HG03521 (cell line): ENCODE data around the gene EP300.
A peak's percentile ranks its signal among the peaks of the same experiment; 100 is the strongest.
"Not testable (repeated sequence)": the region's sequence is repeated elsewhere in the genome, so short reads cannot be mapped to it uniquely, and the experiment has no call there.

Source experiments
- ATAC-seq: cut with Tn5 transposase; IDR thresholded peaks from one replicate; pipeline ENCODE4 v1.9.1; 2021; ENCODE audit warnings: mild to moderate bottlenecking, moderate library complexity; ENCODE audit not compliant: unreplicated experiment

Gene EP300

GRCh38 chr22:41146573-41146972 lies 54.2 kb downstream of the EP300 start:
- no peak for ATAC-seq

DNA sequence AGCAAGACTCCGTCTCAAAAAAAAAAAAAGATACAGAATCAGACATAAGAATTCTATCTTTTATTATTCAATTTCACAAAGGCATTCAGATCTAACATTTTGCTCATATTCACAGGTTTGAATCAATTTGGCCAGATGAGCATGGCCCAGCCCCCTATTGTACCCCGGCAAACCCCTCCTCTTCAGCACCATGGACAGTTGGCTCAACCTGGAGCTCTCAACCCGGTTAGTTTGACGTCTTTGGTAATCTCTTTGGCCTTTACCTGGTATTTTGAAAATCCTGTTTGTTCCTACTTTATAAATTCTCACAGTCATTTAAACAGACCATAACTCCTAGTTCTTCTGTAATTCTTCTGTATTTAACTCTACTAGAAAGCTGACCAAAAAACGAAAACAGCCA lies 55.3 kb downstream of the EP300 start:
- no peak for ATAC-seq

GRCh38 chr22:41152902-41153301 lies 60.5 kb downstream of the EP300 start:
- no peak for ATAC-seq

DNA sequence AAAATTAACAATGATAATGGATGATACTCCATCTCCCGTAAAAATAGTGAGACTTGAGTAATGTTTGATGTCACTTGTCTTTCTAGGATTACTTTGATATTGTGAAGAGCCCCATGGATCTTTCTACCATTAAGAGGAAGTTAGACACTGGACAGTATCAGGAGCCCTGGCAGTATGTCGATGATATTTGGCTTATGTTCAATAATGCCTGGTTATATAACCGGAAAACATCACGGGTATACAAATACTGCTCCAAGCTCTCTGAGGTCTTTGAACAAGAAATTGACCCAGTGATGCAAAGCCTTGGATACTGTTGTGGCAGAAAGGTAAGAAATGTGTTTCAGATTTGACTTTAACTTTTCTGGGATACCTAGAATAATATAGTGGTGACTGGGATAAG lies 64.7 kb downstream of the EP300 start:
- ATAC-seq, result no peak

GRCh38 chr22:41169157-41169556 lies 76.8 kb downstream of the EP300 start:
- ATAC-seq, result no peak

DNA sequence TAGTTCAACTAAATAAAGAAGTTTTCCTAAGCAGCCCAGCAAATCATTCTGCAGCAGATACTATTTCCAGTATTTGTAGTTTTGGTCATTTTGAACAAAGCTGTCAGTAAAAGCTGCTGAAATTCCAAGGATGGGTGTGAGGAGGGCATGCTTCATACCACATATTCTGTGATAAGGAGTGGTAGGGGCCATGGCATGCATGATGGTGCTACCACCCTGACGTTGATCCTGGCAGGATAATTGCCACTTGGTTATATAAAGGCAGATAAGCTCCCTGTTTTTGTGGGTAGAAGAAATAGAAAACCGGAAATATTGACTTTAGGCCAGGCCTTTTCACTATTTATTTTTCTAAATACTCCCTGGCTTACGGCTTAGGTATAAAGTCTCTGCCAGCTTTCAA lies 79.6 kb downstream of the EP300 start:
- ATAC-seq, result no peak

- ATAC-seq, result no peak
Measured at GRCh38 chr22:41175546-41175945, 83.2 kb downstream of the EP300 start.

DNA sequence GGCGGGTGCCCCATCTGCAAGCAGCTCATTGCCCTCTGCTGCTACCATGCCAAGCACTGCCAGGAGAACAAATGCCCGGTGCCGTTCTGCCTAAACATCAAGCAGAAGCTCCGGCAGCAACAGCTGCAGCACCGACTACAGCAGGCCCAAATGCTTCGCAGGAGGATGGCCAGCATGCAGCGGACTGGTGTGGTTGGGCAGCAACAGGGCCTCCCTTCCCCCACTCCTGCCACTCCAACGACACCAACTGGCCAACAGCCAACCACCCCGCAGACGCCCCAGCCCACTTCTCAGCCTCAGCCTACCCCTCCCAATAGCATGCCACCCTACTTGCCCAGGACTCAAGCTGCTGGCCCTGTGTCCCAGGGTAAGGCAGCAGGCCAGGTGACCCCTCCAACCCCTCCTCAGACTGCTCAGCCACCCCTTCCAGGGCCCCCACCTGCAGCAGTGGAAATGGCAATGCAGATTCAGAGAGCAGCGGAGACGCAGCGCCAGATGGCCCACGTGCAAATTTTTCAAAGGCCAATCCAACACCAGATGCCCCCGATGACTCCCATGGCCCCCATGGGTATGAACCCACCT lies 84.7 kb downstream of the EP300 start:
- ATAC-seq, result no peak

DNA sequence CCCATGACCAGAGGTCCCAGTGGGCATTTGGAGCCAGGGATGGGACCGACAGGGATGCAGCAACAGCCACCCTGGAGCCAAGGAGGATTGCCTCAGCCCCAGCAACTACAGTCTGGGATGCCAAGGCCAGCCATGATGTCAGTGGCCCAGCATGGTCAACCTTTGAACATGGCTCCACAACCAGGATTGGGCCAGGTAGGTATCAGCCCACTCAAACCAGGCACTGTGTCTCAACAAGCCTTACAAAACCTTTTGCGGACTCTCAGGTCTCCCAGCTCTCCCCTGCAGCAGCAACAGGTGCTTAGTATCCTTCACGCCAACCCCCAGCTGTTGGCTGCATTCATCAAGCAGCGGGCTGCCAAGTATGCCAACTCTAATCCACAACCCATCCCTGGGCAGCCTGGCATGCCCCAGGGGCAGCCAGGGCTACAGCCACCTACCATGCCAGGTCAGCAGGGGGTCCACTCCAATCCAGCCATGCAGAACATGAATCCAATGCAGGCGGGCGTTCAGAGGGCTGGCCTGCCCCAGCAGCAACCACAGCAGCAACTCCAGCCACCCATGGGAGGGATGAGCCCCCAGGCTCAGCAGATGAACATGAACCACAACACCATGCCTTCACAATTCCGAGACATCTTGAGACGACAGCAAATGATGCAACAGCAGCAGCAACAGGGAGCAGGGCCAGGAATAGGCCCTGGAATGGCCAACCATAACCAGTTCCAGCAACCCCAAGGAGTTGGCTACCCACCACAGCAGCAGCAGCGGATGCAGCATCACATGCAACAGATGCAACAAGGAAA lies 85.4 kb downstream of the EP300 start:
- ATAC-seq, result no peak

GRCh38 chr22:41178425-41178975 lies 86.1 kb downstream of the EP300 start:
- no peak for ATAC-seq

- ATAC-seq, result not testable (repeated sequence)
Measured at GRCh38 chr22:41180362-41180761, 88.0 kb downstream of the EP300 start.

GRCh38 chr22:41180926-41181325 lies 88.5 kb downstream of the EP300 start:
- no peak for ATAC-seq

- no peak for ATAC-seq
Measured at GRCh38 chr22:41181349-41182241, 89.2 kb downstream of the EP300 start.

- no peak for ATAC-seq
Measured at GRCh38 chr22:41184679-41185078, 92.3 kb downstream of the EP300 start.

GRCh38 chr22:41191467-41191866 lies 99.1 kb downstream of the EP300 start:
- ATAC-seq, result no peak

- ATAC-seq, result no peak
Measured at GRCh38 chr22:41193829-41194228, 101.4 kb downstream of the EP300 start.

GRCh38 chr22:41197038-41197972 lies 104.9 kb downstream of the EP300 start:
- ATAC-seq, result peak; percentile 80

- ATAC-seq, result no peak
Measured at GRCh38 chr22:41198027-41198580, 105.7 kb downstream of the EP300 start.

DNA sequence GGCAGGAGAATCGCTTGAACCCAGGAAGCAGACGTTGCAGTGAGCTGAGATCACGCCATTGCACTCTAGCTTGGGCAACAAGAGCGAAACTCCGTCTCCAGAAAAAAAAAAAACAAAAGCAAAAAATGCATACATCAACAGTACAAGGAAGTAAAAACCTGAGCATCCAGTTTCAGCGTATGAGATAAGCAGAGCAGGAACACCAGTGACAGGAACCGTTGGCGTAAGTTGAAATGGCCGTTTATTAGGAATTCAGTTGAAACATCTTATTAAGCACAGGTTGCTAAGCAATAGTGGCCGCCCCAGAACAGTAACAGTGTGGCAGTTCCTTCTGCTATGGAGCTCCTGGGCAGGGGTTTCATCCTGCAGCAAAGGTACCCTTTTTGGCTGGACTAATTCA lies 108.7 kb downstream of the EP300 start:
- ATAC-seq, result no peak

GRCh38 chr22:41203118-41203517 lies 110.7 kb downstream of the EP300 start:
- no peak for ATAC-seq
